K562 (cell line): ENCODE measurements around the gene RBM34. TPM values are rescaled to one million over a fixed set of nuclear protein-coding genes. Genes with fewer than 3 reads are reported as not detected.

Experiments used
- ATF2 ChIP-seq: sonication (generic); formaldehyde crosslinking; IDR thresholded peaks from 2 replicates; pipeline ENCODE4 v1.8.1; 2022; ENCODE audit warnings: missing genetic modification reagents
- CBFB ChIP-seq: sonication (generic); formaldehyde crosslinking; IDR thresholded peaks from 2 replicates; pipeline ENCODE4 v1.4.0; 2020; ENCODE audit warnings: mild to moderate bottlenecking, missing genetic modification reagents
- CBX5 ChIP-seq: IDR thresholded peaks from 2 replicates; pipeline ENCODE4 v1.6.1; 2014; ENCODE audit warnings: low read depth, borderline replicate concordance
- ESRRA ChIP-seq: fragments of 450-650 bp; IDR thresholded peaks from 2 replicates; pipeline ENCODE4 v1.6.1; 2014; ENCODE audit warnings: low read depth, mild to moderate bottlenecking, moderate library complexity, borderline replicate concordance
- FOXK2 ChIP-seq, 2 experiments: fragments of 450-650 bp; IDR thresholded peaks in 1 of 2; conservative IDR thresholded peaks in 1 of 2; 2 replicates each; pipeline ENCODE4 v1.6.1; 2016; ENCODE audit warnings: low read depth in 2 of 2, mild to moderate bottlenecking in 1 of 2
- HDAC2 ChIP-seq: fragments of 450-650 bp; IDR thresholded peaks from 2 replicates; pipeline ENCODE4 v1.6.1; 2016; ENCODE audit warnings: mild to moderate bottlenecking
- KDM2B ChIP-seq: fragments of 250-450 bp; sonication (Bioruptor Pico); IDR thresholded peaks from 2 replicates; pipeline ENCODE4 v1.8.0; 2021; ENCODE audit warnings: mild to moderate bottlenecking, moderate library complexity
- MLLT1 ChIP-seq, 2 experiments: fragments of 450-650 bp; IDR thresholded peaks; 2 replicates each; pipeline ENCODE4 v1.6.1; 2016
- PHF8 ChIP-seq: fragments of 200-600 bp; sonication (generic); IDR thresholded peaks from 2 replicates; pipeline ENCODE4 v1.6.1; 2012; ENCODE audit warnings: mixed run types, mild to moderate bottlenecking, inconsistent platforms, low read length, moderate library complexity, borderline replicate concordance
- RHOXF2B ChIP-seq: fragments of 250-450 bp; sonication (Bioruptor Pico); conservative IDR thresholded peaks from 2 replicates; pipeline ENCODE4 v1.5.1; 2021
- SIX5 ChIP-seq, 2 experiments: IDR thresholded peaks; 2 replicates each; pipeline ENCODE4 v1.6.1; 2011; ENCODE audit warnings: low read length in 2 of 2, borderline replicate concordance in 1 of 2, low read depth in 1 of 2, mild to moderate bottlenecking in 1 of 2, moderate library complexity in 1 of 2; ENCODE audit not compliant: insufficient read depth in 1 of 2
- SNAPC5 ChIP-seq: fragments of 250-450 bp; sonication (Bioruptor Pico); IDR thresholded peaks from 2 replicates; pipeline ENCODE4 v1.8.0; 2021; ENCODE audit warnings: moderate library complexity, mild to moderate bottlenecking, inconsistent platforms
- STAT5B ChIP-seq: fragments of 250-450 bp; sonication (Bioruptor Pico); IDR thresholded peaks from 2 replicates; pipeline ENCODE4 v1.8.0; 2021; ENCODE audit warnings: mild to moderate bottlenecking, inconsistent platforms
- USF1 ChIP-seq: sonication (generic); formaldehyde crosslinking; IDR thresholded peaks from 2 replicates; pipeline ENCODE4 v1.9.0; 2022; ENCODE audit warnings: mild to moderate bottlenecking, missing genetic modification reagents
- ZKSCAN3 ChIP-seq: fragments of 250-450 bp; sonication (Bioruptor Pico); IDR thresholded peaks from 2 replicates; pipeline ENCODE4 v1.4.0; 2020
- ZNF407 ChIP-seq: fragments of 450-650 bp; IDR thresholded peaks from 2 replicates; pipeline ENCODE4 v1.6.1; 2016; ENCODE audit warnings: low read depth
- polyA plus RNA-seq, 8 experiments: library from polyadenylated mRNA; depleted of rRNA in 4 of 8; stranded (reverse) in 5 of 8; unstranded in 3 of 8; fragments of >200 nt; fragmentation: Nextera tagmentation in 2 of 8; fragmentation: Illumina TruSeq in 1 of 8; extraction: Ambion mirVana in 2 of 8; extraction: Trizol in 1 of 8; gene quantifications; 2 replicates each; pipeline versions ENCODE4 v1.2.1 to v1.2.3, GENCODE V29; 2011 to 2014; ENCODE audit warnings: inconsistent platforms in 1 of 8, missing spikeins in 1 of 8
- total RNA-seq, 7 experiments: library from RNA; depleted of rRNA in 6 of 7; stranded (reverse); fragments of >200 nt in 6 of 7; fragmentation: Illumina TruSeq in 2 of 7; extraction: Trizol in 2 of 7; gene quantifications; 2 replicates each; pipeline versions ENCODE4 v1.2.1 to v1.2.3, GENCODE V29; 2011 to 2021; ENCODE audit warnings: low replicate concordance in 1 of 7

Gene RBM34
- total and polyA plus RNA-seq, 9 of the 15 experiments (the other 6 are each of a cell fraction or from before 2014, with no cell fraction given) = 64.0 to 178 (median 124) TPM

GRCh38 chr1:235113183-235113917 lies 47.7 kb downstream of the RBM34 start (continued):
- TF ChIP-seq KDM2B (CRISPR knock-in tag) = no peak
- no peak for TF ChIP-seq ZKSCAN3
- no peak for TF ChIP-seq ZNF407
- TF ChIP-seq RHOXF2B = 0 out of 2 replicates have a peak, but pooled peaks have one; percentile 62
- no peak for TF ChIP-seq FOXK2 (conservative IDR thresholded peaks at IDR 0.05 in 1 of 2, IDR thresholded peaks at IDR 0.05 in 1 of 2; ENCODE audit: low read depth in 2 of 2)
- TF ChIP-seq ATF2 (CRISPR knock-in tag) = no peak
- no peak for TF ChIP-seq SIX5 (IDR thresholded peaks at IDR 0.05; ENCODE audit: borderline replicate concordance in 1 of 2, insufficient read depth in 1 of 2, low read depth in 1 of 2, low read length in 2 of 2)
- no peak for TF ChIP-seq USF1
- TF ChIP-seq CBX5 = no peak
- no peak for TF ChIP-seq CBFB (CRISPR knock-in tag)
- no peak for TF ChIP-seq ESRRA
- TF ChIP-seq SNAPC5 = no peak
- TF ChIP-seq MLLT1 (IDR thresholded peaks at IDR 0.05) = no peak
- TF ChIP-seq HDAC2 = no peak; the same call in none of the 2 replicates
- no peak for TF ChIP-seq STAT5B (CRISPR knock-in tag)
- no peak for TF ChIP-seq PHF8
